H1 (cell line): ENCODE data around the gene APLP1. TPM values are rescaled to one million over a fixed set of nuclear protein-coding genes. Genes with fewer than 3 reads are reported as not detected.
A peak's percentile ranks its signal among the peaks of the same experiment; 100 is the strongest.

Experiments
- CBX5 ChIP-seq: fragments of 300-800, 300-1000 bp; sonication (generic); IDR thresholded peaks from 2 replicates; pipeline ENCODE4 v1.7.1; 2016; ENCODE audit warnings: antibody characterized with exemption, low read length, low read depth
- CHD2 ChIP-seq: IDR thresholded peaks from 2 replicates; pipeline ENCODE4 v1.6.1; 2012; ENCODE audit warnings: low read length, improper control_type of control experiment
- EGR1 ChIP-seq: IDR thresholded peaks from 2 replicates; pipeline ENCODE4 v1.6.1; 2011; ENCODE audit warnings: low read depth, low read length, borderline replicate concordance
- PHF8 ChIP-seq: fragments of 200-600 bp; sonication (generic); conservative IDR thresholded peaks from 2 replicates; pipeline ENCODE4 v1.7.1; 2012; ENCODE audit warnings: low read depth, mild to moderate bottlenecking, inconsistent platforms, low read length, moderate library complexity
- RAD21 ChIP-seq, 2 experiments: IDR thresholded peaks in 1 of 2; conservative IDR thresholded peaks in 1 of 2; 2 replicates each; pipeline ENCODE4 v1.6.1; 2011; ENCODE audit warnings: low read depth in 2 of 2, low read length in 2 of 2, improper control_type of control experiment in 1 of 2, inconsistent platforms in 1 of 2, mild to moderate bottlenecking in 1 of 2, moderate library complexity in 1 of 2
- RNF2 ChIP-seq: fragments of 200-900, 300-1000 bp; sonication (generic); IDR thresholded peaks from 2 replicates; pipeline ENCODE4 v1.7.1; 2016; ENCODE audit warnings: borderline replicate concordance, low read depth, mild to moderate bottlenecking, antibody characterized with exemption, low read length; ENCODE audit not compliant: poor library complexity, severe bottlenecking; ENCODE audit errors: missing control alignments
- SIN3A ChIP-seq, 2 experiments: IDR thresholded peaks in 1 of 2; conservative IDR thresholded peaks in 1 of 2; 2 replicates each; pipeline ENCODE4 v1.6.1; 2011 to 2012; ENCODE audit warnings: low read length in 2 of 2, improper control_type of control experiment in 1 of 2, low read depth in 1 of 2, mild to moderate bottlenecking in 1 of 2
- TBP ChIP-seq: IDR thresholded peaks from 2 replicates; pipeline ENCODE4 v1.6.1; 2011; ENCODE audit warnings: low read depth, low read length, improper control_type of control experiment
- polyA plus RNA-seq, 7 experiments: library from polyadenylated mRNA; depleted of rRNA in 3 of 7; stranded (reverse) in 5 of 7; unstranded in 2 of 7; fragments of >200 nt in 5 of 7; fragments of 200-250 nt in 2 of 7; gene quantifications; 1 replicate in 5 of 7; 2 replicates in 1 of 7; 4 replicates in 1 of 7; pipeline versions ENCODE4 v1.2.1 to v1.2.3, GENCODE V29; 2011 to 2013; ENCODE audit warnings: missing spikeins in 2 of 7, mixed read lengths in 2 of 7
- total RNA-seq: library from RNA; stranded (reverse); fragmentation: NEBNext Ultra II Directional; extraction: Animal tissue kit (Norgen Biotek cat#: 25700); gene quantifications from 2 replicates; pipeline ENCODE4 v1.2.1, GENCODE V29; 2021
- TF ChIP-seq, protein P1 (sequence below): IDR thresholded peaks from 2 replicates; pipeline ENCODE4 v1.6.1; 2012; ENCODE audit warnings: inconsistent platforms

The APLP1 gene
- total and polyA plus RNA-seq, 2 of the 8 experiments (the other 6 are each of a cell fraction or from before 2014, with no cell fraction given): 19.9 to 22.0 TPM

DNA sequence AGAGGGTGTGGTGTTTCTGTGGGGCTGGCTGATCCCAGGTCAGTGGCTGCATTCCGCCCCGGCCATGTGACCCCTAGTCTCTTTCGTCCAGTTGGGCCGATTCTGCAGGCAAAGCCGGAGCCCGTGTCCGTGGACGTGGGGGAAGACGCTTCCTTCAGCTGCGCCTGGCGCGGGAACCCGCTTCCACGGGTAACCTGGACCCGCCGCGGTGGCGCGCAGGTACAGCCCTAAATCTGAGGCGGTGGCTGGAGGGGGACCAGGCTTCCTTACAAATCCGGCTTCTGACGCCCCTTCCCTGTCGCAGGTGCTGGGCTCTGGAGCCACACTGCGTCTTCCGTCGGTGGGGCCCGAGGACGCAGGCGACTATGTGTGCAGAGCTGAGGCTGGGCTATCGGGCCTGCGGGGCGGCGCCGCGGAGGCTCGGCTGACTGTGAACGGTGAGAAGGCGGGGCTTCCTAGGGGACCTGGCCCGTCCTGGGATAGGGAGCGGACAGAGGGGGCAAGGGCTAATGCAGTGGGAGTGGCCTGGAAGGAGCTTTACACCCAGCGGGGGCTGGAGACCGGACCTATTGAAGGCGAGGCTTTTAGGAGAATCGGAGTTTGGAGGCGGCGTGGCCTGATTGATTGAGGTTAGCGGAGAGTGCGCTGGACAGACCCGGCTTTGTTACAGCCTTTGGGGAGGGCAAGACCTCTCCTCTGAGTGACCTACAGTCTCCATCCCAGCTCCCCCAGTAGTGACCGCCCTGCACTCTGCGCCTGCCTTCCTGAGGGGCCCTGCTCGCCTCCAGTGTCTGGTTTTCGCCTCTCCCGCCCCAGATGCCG is 7.3 kb upstream of the APLP1 start (continued):
- TF ChIP-seq RAD21 (IDR thresholded peaks at IDR 0.05 in 1 of 2, conservative IDR thresholded peaks at IDR 0.05 in 1 of 2; ENCODE audit: low read depth in 2 of 2, low read length in 2 of 2) (0 out of 4 replicates have a peak, but pooled peaks of 1 of the 2 experiments have one; percentile 4), PHF8 (no peak), TBP (peak; percentile 42), EGR1 (no peak), CHD2 (no peak), SIN3A (conservative IDR thresholded peaks at IDR 0.05 in 1 of 2, IDR thresholded peaks at IDR 0.05 in 1 of 2; ENCODE audit: low read depth in 1 of 2, low read length in 2 of 2) (peak in 1 of 2 experiments; percentile 66; a peak in 1 of 4 replicates), CBX5 (no peak), RNF2 (peak; percentile 42)
- TF ChIP-seq, protein P1, sequence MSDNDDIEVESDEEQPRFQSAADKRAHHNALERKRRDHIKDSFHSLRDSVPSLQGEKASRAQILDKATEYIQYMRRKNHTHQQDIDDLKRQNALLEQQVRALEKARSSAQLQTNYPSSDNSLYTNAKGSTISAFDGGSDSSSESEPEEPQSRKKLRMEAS: peak; percentile 31; the same call in 1 of the 2 replicates
- TF ChIP-seq, all 59 proteins: peak for 11
